NT2/D1 (cell line): ENCODE measurements around the gene PPIB.

Source experiments
- DNase-seq: peaks from one replicate; pipeline ENCODE4 v3.0.0-alpha.2; 2011; ENCODE audit warnings: low read depth, low spot score
- H3K27me3 ChIP-seq: 2 replicates; pipeline ENCODE4 v1.6.0; 2011; ENCODE audit warnings: mild to moderate bottlenecking; ENCODE audit not compliant: insufficient read length, insufficient read depth
- H3K36me3 ChIP-seq: 2 replicates; pipeline ENCODE4 v1.6.1; 2011; ENCODE audit warnings: mild to moderate bottlenecking, low read length, mixed read lengths; ENCODE audit not compliant: insufficient read depth, insufficient read length
- H3K4me1 ChIP-seq: 2 replicates; pipeline ENCODE4 v1.5.1; 2011; ENCODE audit not compliant: insufficient read depth, insufficient read length
- H3K4me3 ChIP-seq: 2 replicates; pipeline ENCODE4 v1.5.1; 2011; ENCODE audit warnings: low read depth; ENCODE audit not compliant: insufficient read length
- H3K9ac ChIP-seq: 2 replicates; pipeline ENCODE4 v1.6.0; 2011; ENCODE audit warnings: low read depth; ENCODE audit not compliant: insufficient read length
- H3K9me3 ChIP-seq: 2 replicates; pipeline ENCODE4 v1.5.1; 2011; ENCODE audit warnings: mild to moderate bottlenecking, low read length; ENCODE audit not compliant: insufficient read depth
- SUZ12 ChIP-seq: IDR thresholded peaks from 2 replicates; pipeline ENCODE4 v1.6.1; 2011; ENCODE audit not compliant: insufficient read length, insufficient read depth; ENCODE audit errors: extremely low read depth
- YY1 ChIP-seq: IDR thresholded peaks from 2 replicates; pipeline ENCODE4 v1.6.1; 2011; ENCODE audit not compliant: insufficient read length, insufficient read depth
- ZNF274 ChIP-seq: IDR thresholded peaks from 2 replicates; pipeline ENCODE4 v1.6.1; 2011; ENCODE audit warnings: mild to moderate bottlenecking, low read depth, low read length

PPIB gene

DNA sequence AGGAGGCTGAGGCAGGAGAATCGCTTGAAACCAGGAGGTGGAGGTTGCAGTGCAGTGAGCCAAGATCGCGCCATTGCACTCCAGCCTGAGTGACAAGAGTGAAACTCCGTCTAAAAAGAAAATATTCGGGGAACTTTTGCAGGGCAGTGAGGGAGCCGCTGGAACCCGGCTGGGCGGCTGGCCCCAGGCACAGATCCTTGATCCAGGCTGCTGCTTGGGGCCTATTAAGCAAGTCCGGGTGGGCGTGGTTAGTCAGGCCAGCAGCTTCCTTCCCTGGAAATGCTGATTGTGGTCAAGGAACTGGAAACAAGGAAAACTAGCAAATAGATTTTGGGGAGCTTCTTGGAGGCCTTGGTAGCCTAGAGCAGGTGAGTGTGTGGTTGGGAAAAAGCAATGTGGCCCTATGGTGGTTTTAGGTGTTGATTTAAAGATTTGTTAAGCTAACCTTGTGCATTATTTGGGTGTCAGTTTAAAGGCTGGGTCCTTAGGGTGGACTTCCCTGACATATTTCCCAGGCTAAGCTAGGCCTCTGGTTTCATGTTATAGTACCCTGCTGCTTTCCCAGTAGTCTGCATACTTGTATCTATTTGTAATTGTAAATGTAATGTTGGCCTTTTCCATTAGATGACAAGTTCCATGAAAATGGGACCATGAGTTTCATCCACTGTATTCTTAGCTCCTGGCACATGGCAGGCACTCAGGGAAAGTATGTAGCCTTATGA is 29.0 kb downstream of the PPIB start:
- Histone ChIP-seq H3K27me3 (no peaks in the 10 kb centered on the region), H3K4me3 (no peak overlapping the region), H3K9me3 (no peaks in the 10 kb centered on the region), H3K4me1 (no peaks in the 10 kb centered on the region), H3K36me3 (peaks cover 89% of the 10 kb centered on the region), H3K9ac (no peak overlapping the region)
- TF ChIP-seq YY1 (no peak), ZNF274 (no peak), SUZ12 (no peak)
- DNase-seq, result no peak

DNA sequence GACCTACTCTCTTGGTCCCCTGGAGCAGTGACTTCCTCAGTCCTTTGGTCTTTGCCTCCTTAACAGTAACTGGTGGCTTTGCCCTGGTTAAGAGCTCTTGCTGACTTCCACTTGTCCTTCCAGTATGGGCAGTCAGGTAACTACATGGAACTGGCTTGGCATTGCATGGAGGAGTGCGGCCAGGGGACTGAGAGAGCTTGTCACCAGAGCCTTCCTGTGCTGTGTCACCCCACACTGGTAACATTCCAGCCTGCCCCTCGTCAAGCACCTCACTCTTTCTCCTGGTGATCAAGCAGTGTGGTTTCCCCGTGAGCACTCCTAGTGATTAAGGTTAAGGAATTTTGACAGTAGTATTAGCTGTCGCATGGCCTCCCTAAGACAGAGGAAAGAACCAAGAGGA is 30.6 kb downstream of the PPIB start:
- peaks cover 88% of the 10 kb centered on the region for H3K36me3 ChIP-seq

DNA sequence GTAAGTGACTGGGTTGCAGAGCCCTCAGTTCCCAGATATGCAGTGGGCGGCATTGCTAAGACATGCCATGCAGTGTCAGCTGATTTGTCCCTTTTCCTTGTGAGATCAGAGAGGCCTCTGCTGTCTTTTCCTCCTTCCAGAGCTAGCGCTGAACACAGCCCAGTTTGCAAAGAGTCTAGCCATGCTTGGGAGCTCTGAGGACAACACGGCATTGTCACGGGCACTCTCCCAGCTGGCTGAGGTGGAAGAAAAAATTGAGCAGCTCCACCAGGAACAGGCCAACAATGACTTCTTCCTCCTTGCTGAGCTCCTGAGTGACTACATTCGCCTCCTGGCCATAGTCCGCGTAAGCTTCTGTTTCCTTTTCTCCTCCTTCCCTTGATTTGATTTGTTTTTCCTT is 31.3 kb downstream of the PPIB start:
- Histone ChIP-seq H3K36me3 (peaks cover 88% of the 10 kb centered on the region), H3K9me3 (no peaks in the 10 kb centered on the region), H3K4me1 (no peaks in the 10 kb centered on the region), H3K27me3 (no peaks in the 10 kb centered on the region), H3K4me3 (no peak overlapping the region), H3K9ac (no peak overlapping the region)
- TF ChIP-seq YY1 (no peak), SUZ12 (no peak), ZNF274 (no peak)
- no peak for DNase-seq

More for the DNA sequence above, 30.6 kb downstream of the PPIB start:
- Histone ChIP-seq H3K27me3 (no peaks in the 10 kb centered on the region), H3K9ac (no peak overlapping the region), H3K4me1 (no peaks in the 10 kb centered on the region), H3K9me3 (no peaks in the 10 kb centered on the region), H3K4me3 (no peak overlapping the region)
- TF ChIP-seq ZNF274, result no peak
- no peak for TF ChIP-seq SUZ12
- TF ChIP-seq YY1, result no peak
- no peak for DNase-seq

DNA sequence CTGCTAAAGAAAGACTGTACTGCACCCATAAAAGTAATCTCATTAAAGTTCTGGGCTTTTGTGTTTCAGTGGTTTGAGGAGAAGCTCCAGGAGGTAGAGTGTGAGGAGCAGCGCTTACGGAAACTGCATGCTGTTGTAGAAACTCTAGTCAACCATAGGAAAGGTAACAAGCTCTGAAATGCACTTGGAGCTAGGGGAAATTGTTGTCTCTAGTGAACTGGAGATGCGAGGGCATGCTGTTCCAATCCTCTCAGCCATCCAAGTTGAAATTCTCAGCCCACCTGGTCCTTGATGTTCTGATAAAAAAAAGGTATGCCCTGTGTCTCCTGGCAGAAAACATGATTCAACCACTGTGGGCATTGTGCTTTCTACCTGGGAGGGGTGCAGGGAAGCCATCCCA is 32.7 kb downstream of the PPIB start:
- Histone ChIP-seq H3K9ac (no peak overlapping the region), H3K9me3 (no peaks in the 10 kb centered on the region), H3K4me3 (no peak overlapping the region), H3K36me3 (peaks cover 86% of the 10 kb centered on the region), H3K27me3 (no peaks in the 10 kb centered on the region), H3K4me1 (no peaks in the 10 kb centered on the region)
- no peak for DNase-seq
- TF ChIP-seq ZNF274 (no peak), YY1 (no peak), SUZ12 (no peak)

DNA sequence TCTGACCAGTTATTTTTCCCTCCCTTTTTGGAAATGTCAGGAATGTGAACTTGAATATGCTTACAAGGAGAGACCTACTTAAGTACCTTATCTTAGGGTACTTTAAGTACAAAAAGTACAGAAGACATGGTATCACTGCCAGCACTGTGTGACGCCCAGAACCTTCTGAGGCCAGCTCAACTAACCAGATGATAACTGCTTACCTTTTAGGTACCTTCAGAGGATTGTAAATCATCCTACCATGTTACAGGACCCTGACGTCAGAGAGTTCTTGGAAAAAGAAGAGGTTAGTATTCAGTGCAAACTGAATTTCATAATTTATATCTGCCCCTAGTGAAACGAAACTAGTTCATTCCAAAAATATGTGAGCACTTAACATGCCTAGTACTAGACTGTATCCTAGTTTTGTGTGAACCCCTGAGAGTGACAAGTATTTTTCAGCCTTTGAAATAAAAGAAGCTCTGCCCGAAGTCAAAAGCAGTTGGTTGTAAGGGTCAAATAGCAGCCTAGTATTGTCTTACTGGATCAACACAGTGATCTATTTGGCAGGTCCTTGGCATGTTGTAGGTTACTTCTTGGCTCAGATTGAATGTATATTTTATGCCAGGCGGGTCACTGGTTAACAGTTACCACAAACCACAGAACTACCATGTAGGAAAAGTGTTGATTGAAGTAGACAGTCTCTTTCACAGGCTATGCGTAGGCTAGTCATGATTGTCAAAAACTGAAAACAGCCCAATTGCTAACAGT is 35.1 kb downstream of the PPIB start:
- H3K4me1 ChIP-seq, result no peaks in the 10 kb centered on the region
- no peak for DNase-seq
- H3K27me3 ChIP-seq, result no peaks in the 10 kb centered on the region
- TF ChIP-seq YY1 (no peak), ZNF274 (no peak)
- no peak overlapping the region for H3K4me3 ChIP-seq
- no peak overlapping the region for H3K9ac ChIP-seq
- no peaks in the 10 kb centered on the region for H3K9me3 ChIP-seq
- H3K36me3 ChIP-seq, result peaks cover 85% of the 10 kb centered on the region

DNA sequence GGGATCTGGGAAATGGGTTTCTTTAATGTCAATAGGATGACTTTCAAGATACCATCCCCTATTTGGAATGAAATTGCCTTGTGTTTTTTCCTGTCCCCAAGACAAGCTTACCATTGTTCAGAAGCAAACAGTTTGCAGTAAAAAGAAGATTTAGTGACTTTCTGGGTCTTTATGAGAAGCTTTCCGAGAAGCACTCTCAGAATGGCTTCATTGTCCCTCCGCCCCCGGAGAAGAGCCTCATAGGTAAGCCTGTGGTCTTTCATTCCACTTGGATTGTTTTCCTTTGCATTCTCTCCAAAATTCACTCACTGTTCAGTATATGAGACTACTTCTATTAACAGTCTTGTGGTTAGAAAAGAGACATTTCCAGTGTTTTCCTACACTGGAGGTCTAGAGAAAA is 36.8 kb downstream of the PPIB start:
- TF ChIP-seq YY1 (no peak), ZNF274 (no peak), SUZ12 (no peak)
- no peak for DNase-seq
- Histone ChIP-seq H3K4me1 (no peaks in the 10 kb centered on the region), H3K4me3 (no peak overlapping the region), H3K27me3 (no peaks in the 10 kb centered on the region), H3K9me3 (no peaks in the 10 kb centered on the region), H3K9ac (no peak overlapping the region), H3K36me3 (peaks cover 82% of the 10 kb centered on the region)

DNA sequence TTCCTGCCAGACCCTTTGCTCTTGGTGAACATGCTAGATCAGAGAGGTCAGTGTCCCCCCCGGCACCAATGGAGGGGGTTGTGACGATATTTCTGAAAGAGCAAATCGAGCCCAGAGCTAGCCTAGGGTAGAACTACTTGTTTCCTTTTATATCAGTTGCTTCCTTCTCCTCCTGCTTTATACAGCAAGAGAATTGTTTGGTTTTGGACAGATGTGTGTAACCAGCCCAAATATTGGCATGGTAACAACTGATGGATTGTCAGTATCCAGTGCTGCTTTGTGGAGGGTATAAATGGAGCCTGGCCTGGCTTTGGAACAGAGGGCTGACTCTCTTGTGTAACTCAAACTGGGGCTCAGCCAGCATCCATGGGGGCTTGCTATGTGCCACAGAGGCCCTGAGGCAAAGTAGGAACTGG is 39.9 kb downstream of the PPIB start:
- no peak for TF ChIP-seq YY1
- no peak for TF ChIP-seq SUZ12
- TF ChIP-seq ZNF274, result no peak
- Histone ChIP-seq H3K27me3 (no peaks in the 10 kb centered on the region), H3K9ac (no peak overlapping the region), H3K9me3 (no peaks in the 10 kb centered on the region), H3K4me3 (no peak overlapping the region), H3K36me3 (peaks cover 77% of the 10 kb centered on the region), H3K4me1 (no peaks in the 10 kb centered on the region)
- DNase-seq, result no peak

DNA sequence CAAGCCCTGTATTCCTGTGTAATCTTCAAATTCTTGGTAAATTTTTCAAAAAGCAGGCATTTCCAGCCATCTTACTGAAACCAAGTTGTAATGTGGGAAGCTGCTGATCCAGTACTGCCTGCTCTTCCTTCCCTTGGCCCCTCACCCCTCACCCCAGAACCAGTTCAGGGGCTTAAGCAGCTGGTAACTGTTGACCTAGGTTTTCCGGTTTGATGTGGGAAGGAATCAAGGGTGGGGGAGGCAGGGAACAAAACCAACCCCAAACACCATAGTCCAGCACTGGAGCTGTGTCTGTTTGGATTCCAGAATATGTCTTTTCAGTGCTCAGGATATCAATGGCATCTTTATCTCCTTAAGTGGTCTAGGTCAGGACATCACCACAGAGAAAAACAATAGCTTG is 40.4 kb downstream of the PPIB start:
- H3K36me3 ChIP-seq, result peaks cover 74% of the 10 kb centered on the region
- DNase-seq, result no peak
- H3K9ac ChIP-seq, result no peak overlapping the region
- H3K9me3 ChIP-seq, result no peaks in the 10 kb centered on the region
- no peak for TF ChIP-seq SUZ12
- no peak for TF ChIP-seq YY1
- TF ChIP-seq ZNF274, result no peak
- H3K27me3 ChIP-seq, result no peaks in the 10 kb centered on the region
- H3K4me1 ChIP-seq, result no peaks in the 10 kb centered on the region
- H3K4me3 ChIP-seq, result no peak overlapping the region
